ENCODE results near the gene UBAC2.

The UBAC2 gene

DNA sequence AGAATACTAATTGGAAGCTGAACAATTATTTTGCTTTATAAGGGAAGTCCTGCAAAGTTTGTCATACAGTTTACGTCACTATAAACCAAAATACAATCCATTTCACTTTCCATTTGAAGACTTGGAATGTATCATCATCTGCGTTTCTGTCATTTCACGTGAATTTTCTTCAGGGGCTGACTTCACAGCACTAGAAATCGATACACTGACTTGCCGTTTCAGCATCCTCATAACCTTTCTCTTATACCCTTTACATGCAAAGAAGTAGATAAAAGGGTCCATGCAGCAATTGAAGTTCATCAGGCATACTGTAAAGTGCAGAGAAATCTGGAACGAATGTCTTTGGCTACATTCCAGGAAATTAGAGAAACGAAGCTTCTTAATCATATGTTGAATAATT lies 94.3 kb downstream of the UBAC2 start:
- H3K4me1 ChIP-seq (ENCODE audit: control insufficient read depth, insufficient read depth, low read length): no peaks in the 10 kb centered on the region
- H3K9me3 ChIP-seq (ENCODE audit: control insufficient read depth in 2 of 2, low read length in 2 of 2): no peaks in the 10 kb centered on the region
- H3K9ac ChIP-seq (ENCODE audit: low read length in 2 of 2): no peak overlapping the region
- H3K27ac ChIP-seq (ENCODE audit: low read length): no peak overlapping the region
- no peak overlapping the region for H3K4me3 ChIP-seq (ENCODE audit: low read length in 2 of 2)
- H3K27me3 ChIP-seq (ENCODE audit: control insufficient read depth in 1 of 2, insufficient read depth in 2 of 2, low read length in 2 of 2): no peaks in the 10 kb centered on the region
- H3K36me3 ChIP-seq (ENCODE audit: control insufficient read depth in 2 of 2, insufficient read depth in 2 of 2, low read length in 2 of 2): peaks cover 13 to 17% of the 10 kb centered on the region in 2 donors

GRCh38 chr13:99295488-99296252 lies 95.0 kb downstream of the UBAC2 start:
- H3K27me3 ChIP-seq (ENCODE audit: control insufficient read depth in 1 of 2, insufficient read depth in 2 of 2, low read length in 2 of 2): no peaks in the 10 kb centered on the region
- no peaks in the 10 kb centered on the region for H3K9me3 ChIP-seq (ENCODE audit: control insufficient read depth in 2 of 2, low read length in 2 of 2)
- H3K4me1 ChIP-seq (ENCODE audit: control insufficient read depth, insufficient read depth, low read length): no peaks in the 10 kb centered on the region
- H3K27ac ChIP-seq (ENCODE audit: low read length): no peak overlapping the region
- no peak overlapping the region for H3K9ac ChIP-seq (ENCODE audit: low read length in 2 of 2)
- peaks cover 11 to 17% of the 10 kb centered on the region in 2 donors for H3K36me3 ChIP-seq (ENCODE audit: control insufficient read depth in 2 of 2, insufficient read depth in 2 of 2, low read length in 2 of 2)
- no peak overlapping the region for H3K4me3 ChIP-seq (ENCODE audit: low read length in 2 of 2)

DNA sequence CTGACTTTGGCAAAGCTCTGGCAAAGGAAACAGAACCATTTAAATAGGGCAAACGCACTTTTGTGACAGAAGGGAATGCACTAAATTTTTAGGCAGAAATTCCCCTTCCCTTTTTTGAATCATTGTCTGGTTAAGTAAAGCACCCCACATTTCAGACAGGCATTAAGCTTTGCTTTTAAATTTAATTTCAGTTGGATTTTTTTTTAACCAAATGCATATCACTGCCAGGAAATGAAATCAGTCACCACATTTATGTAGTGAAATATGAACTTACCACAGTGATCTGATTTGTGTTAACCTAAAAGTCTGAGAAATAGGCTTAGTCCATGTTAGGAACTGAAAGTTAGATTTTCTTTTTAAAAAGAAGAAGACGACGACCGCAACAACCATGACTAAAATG lies 95.7 kb downstream of the UBAC2 start:
- H3K4me1 ChIP-seq (ENCODE audit: control insufficient read depth, insufficient read depth, low read length): no peaks in the 10 kb centered on the region
- H3K9me3 ChIP-seq (ENCODE audit: control insufficient read depth in 2 of 2, low read length in 2 of 2): no peaks in the 10 kb centered on the region
- H3K27ac ChIP-seq (ENCODE audit: low read length): no peak overlapping the region
- H3K9ac ChIP-seq (ENCODE audit: low read length in 2 of 2): no peak overlapping the region
- H3K36me3 ChIP-seq (ENCODE audit: control insufficient read depth in 2 of 2, insufficient read depth in 2 of 2, low read length in 2 of 2): peaks cover 11 to 17% of the 10 kb centered on the region in 2 donors
- no peak overlapping the region for H3K4me3 ChIP-seq (ENCODE audit: low read length in 2 of 2)
- no peaks in the 10 kb centered on the region for H3K27me3 ChIP-seq (ENCODE audit: control insufficient read depth in 1 of 2, insufficient read depth in 2 of 2, low read length in 2 of 2)

DNA sequence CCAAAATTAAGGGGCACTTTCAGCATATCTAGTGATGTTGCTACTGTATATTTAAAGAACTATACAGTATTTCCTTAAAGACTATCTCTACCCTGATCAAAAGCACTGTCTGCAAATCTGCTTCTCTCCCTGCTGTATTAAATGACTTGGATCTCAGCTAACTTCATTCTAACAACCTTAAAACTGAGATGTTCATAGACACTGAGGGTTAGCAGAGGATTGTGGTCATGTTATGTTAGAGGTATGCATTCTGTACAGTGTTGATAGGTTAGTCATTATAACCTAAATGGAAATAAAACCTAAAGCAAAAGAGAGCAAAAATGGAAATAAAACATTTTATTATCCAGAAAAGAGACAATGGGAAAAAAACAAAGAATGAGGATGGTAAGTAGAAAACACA lies 96.7 kb downstream of the UBAC2 start:
- Histone ChIP-seq H3K9ac (ENCODE audit: low read length in 2 of 2) (no peak overlapping the region), H3K9me3 (ENCODE audit: control insufficient read depth in 2 of 2, low read length in 2 of 2) (no peaks in the 10 kb centered on the region), H3K4me1 (ENCODE audit: control insufficient read depth, insufficient read depth, low read length) (no peaks in the 10 kb centered on the region), H3K4me3 (ENCODE audit: low read length in 2 of 2) (no peak overlapping the region), H3K27me3 (ENCODE audit: control insufficient read depth in 1 of 2, insufficient read depth in 2 of 2, low read length in 2 of 2) (no peaks in the 10 kb centered on the region), H3K36me3 (ENCODE audit: control insufficient read depth in 2 of 2, insufficient read depth in 2 of 2, low read length in 2 of 2) (peaks cover 11 to 17% of the 10 kb centered on the region in 2 donors), H3K27ac (ENCODE audit: low read length) (no peak overlapping the region)

GRCh38 chr13:99298056-99298455 lies 97.4 kb downstream of the UBAC2 start:
- Histone ChIP-seq H3K4me1 (ENCODE audit: control insufficient read depth, insufficient read depth, low read length) (no peaks in the 10 kb centered on the region), H3K9me3 (ENCODE audit: control insufficient read depth in 2 of 2, low read length in 2 of 2) (no peaks in the 10 kb centered on the region), H3K27ac (ENCODE audit: low read length) (no peak overlapping the region), H3K36me3 (ENCODE audit: control insufficient read depth in 2 of 2, insufficient read depth in 2 of 2, low read length in 2 of 2) (peaks cover 11 to 16% of the 10 kb centered on the region in 2 donors), H3K4me3 (ENCODE audit: low read length in 2 of 2) (no peak overlapping the region), H3K27me3 (ENCODE audit: control insufficient read depth in 1 of 2, insufficient read depth in 2 of 2, low read length in 2 of 2) (no peaks in the 10 kb centered on the region), H3K9ac (ENCODE audit: low read length in 2 of 2) (no peak overlapping the region)

DNA sequence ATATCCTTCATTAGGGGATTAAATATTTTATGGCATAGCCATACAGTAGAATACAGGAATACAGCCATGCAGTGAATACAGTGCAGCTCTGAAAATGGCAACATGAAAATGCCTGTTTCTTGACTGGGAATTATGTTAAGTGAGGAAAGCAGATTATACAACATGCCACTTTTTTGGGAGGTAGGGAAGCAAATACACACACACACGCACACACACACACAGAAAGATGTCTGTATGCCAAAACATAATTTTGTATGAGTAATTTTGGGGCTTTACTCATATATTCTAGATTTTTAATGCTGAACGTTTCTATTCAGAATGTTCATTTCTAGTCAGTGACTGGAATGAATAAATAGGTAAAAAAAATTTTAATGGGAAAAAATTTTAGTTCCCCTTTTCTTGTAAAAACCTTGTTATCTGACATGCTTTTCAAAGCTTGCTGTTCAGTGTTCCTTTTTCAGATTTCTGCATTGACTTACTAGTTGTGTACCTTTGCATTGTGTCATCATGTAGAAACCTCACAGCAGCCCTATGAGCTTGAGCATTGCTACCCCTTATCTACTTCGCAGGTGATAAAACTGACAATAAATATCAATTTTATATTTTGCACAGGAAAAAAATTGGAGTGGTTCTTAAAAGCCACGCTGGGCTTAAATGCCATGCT lies 98.7 kb downstream of the UBAC2 start:
- Histone ChIP-seq H3K36me3 (ENCODE audit: control insufficient read depth in 2 of 2, insufficient read depth in 2 of 2, low read length in 2 of 2) (peaks cover 7 to 11% of the 10 kb centered on the region in 2 donors), H3K27me3 (ENCODE audit: control insufficient read depth in 1 of 2, insufficient read depth in 2 of 2, low read length in 2 of 2) (no peaks in the 10 kb centered on the region), H3K27ac (ENCODE audit: low read length) (no peak overlapping the region), H3K9ac (ENCODE audit: low read length in 2 of 2) (no peak overlapping the region), H3K9me3 (ENCODE audit: control insufficient read depth in 2 of 2, low read length in 2 of 2) (no peaks in the 10 kb centered on the region), H3K4me3 (ENCODE audit: low read length in 2 of 2) (no peak overlapping the region), H3K4me1 (ENCODE audit: control insufficient read depth, insufficient read depth, low read length) (peaks cover 3% of the 10 kb centered on the region)

GRCh38 chr13:99299920-99300341 lies 99.3 kb downstream of the UBAC2 start:
- Histone ChIP-seq H3K9me3 (ENCODE audit: control insufficient read depth in 2 of 2, low read length in 2 of 2) (no peaks in the 10 kb centered on the region), H3K36me3 (ENCODE audit: control insufficient read depth in 2 of 2, insufficient read depth in 2 of 2, low read length in 2 of 2) (peaks cover 7 to 9% of the 10 kb centered on the region in 2 donors), H3K27ac (ENCODE audit: low read length) (no peak overlapping the region), H3K4me1 (ENCODE audit: control insufficient read depth, insufficient read depth, low read length) (peaks cover 8% of the 10 kb centered on the region), H3K4me3 (ENCODE audit: low read length in 2 of 2) (no peak overlapping the region), H3K9ac (ENCODE audit: low read length in 2 of 2) (no peak overlapping the region), H3K27me3 (ENCODE audit: control insufficient read depth in 1 of 2, insufficient read depth in 2 of 2, low read length in 2 of 2) (no peaks in the 10 kb centered on the region)

- H3K27me3 ChIP-seq (ENCODE audit: control insufficient read depth in 1 of 2, insufficient read depth in 2 of 2, low read length in 2 of 2): no peaks in the 10 kb centered on the region
- H3K36me3 ChIP-seq (ENCODE audit: control insufficient read depth in 2 of 2, insufficient read depth in 2 of 2, low read length in 2 of 2): no peaks in the 10 kb centered on the region
- H3K9ac ChIP-seq (ENCODE audit: low read length in 2 of 2): no peak overlapping the region
- H3K9me3 ChIP-seq (ENCODE audit: control insufficient read depth in 2 of 2, low read length in 2 of 2): no peaks in the 10 kb centered on the region
- no peak overlapping the region for H3K27ac ChIP-seq (ENCODE audit: low read length)
- H3K4me1 ChIP-seq (ENCODE audit: control insufficient read depth, insufficient read depth, low read length): peaks cover 8% of the 10 kb centered on the region
- H3K4me3 ChIP-seq (ENCODE audit: low read length in 2 of 2): no peak overlapping the region
Observed at GRCh38 chr13:99301056-99301838, 100.6 kb downstream of the UBAC2 start.

DNA sequence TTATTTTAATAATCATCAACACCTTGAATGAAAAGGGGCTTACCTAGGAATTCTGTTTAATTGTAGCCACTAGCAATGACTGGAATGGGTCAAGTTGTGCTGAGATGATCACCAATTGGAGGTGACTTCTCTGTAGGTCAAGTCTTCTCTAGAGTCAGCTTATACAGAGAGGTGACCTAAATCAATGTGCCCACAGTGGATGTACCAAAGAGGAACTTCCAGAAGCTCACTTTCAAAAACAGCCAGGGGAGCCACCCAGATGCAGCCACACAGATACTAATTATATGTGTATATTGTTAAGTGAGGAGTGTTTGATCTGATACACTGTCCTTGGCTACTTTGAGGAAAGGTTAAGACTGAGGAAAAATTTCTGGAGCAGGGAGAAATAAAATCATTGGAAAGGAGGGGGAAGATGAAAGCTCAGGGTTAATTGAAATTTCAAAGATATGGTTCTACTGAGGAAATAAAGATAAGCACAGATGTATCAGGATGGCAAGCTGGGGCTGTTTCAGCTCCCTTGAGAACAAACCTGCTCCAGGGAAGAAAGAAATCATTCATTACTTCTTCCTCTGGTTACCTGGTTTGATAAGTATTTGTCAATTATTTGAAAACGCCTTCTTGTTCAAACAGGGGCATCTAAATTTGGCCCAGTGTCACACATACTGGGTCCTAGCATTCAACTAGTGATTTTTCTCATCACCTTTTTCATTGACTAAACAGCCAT lies 101.4 kb downstream of the UBAC2 start:
- Histone ChIP-seq H3K36me3 (ENCODE audit: control insufficient read depth in 2 of 2, insufficient read depth in 2 of 2, low read length in 2 of 2) (no peaks in the 10 kb centered on the region), H3K27ac (ENCODE audit: low read length) (no peak overlapping the region), H3K4me3 (ENCODE audit: low read length in 2 of 2) (no peak overlapping the region), H3K4me1 (ENCODE audit: control insufficient read depth, insufficient read depth, low read length) (peaks cover 8% of the 10 kb centered on the region), H3K9me3 (ENCODE audit: control insufficient read depth in 2 of 2, low read length in 2 of 2) (no peaks in the 10 kb centered on the region), H3K9ac (ENCODE audit: low read length in 2 of 2) (no peak overlapping the region), H3K27me3 (ENCODE audit: control insufficient read depth in 1 of 2, insufficient read depth in 2 of 2, low read length in 2 of 2) (no peaks in the 10 kb centered on the region)
